NB4 (cell line): ENCODE results near the gene CIDEC.

Experiments
- POLR2A ChIP-seq: IDR thresholded peaks from 2 replicates; pipeline ENCODE4 v1.6.1; 2011; ENCODE audit warnings: mild to moderate bottlenecking; ENCODE audit not compliant: insufficient read length; ENCODE audit errors: extremely low read depth
- TF ChIP-seq, protein P1 (sequence below): IDR thresholded peaks from one replicate; pipeline ENCODE4 v1.5.1; 2012; ENCODE audit warnings: low read depth, low read length
- TF ChIP-seq, protein P2 (sequence below): IDR thresholded peaks from 2 replicates; pipeline ENCODE4 v1.6.1; 2011; ENCODE audit warnings: low read depth, low read length

DNA sequence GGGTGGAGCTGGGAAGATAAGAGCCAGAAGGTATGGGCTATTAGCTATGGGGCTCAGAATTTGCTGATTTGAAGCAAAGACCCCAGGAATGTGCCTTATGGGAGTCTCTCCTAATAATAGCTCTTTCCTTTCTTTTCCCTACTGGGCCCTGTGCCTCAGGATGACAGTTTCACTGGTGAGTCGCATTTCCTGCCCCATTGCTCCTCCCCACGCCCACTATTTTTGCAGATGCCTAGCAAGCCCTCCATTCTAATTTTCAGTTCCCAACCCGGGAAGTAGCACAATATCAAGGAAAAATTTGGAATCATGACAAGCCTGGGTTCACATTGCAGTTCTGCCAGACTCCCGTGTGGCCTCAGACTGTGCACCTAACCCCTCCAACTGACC, 23.2 kb upstream of the CIDEC start:
- TF ChIP-seq, protein P1, sequence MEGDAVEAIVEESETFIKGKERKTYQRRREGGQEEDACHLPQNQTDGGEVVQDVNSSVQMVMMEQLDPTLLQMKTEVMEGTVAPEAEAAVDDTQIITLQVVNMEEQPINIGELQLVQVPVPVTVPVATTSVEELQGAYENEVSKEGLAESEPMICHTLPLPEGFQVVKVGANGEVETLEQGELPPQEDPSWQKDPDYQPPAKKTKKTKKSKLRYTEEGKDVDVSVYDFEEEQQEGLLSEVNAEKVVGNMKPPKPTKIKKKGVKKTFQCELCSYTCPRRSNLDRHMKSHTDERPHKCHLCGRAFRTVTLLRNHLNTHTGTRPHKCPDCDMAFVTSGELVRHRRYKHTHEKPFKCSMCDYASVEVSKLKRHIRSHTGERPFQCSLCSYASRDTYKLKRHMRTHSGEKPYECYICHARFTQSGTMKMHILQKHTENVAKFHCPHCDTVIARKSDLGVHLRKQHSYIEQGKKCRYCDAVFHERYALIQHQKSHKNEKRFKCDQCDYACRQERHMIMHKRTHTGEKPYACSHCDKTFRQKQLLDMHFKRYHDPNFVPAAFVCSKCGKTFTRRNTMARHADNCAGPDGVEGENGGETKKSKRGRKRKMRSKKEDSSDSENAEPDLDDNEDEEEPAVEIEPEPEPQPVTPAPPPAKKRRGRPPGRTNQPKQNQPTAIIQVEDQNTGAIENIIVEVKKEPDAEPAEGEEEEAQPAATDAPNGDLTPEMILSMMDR, result no peak
- TF ChIP-seq POLR2A, result no peak
- TF ChIP-seq, protein P2, sequence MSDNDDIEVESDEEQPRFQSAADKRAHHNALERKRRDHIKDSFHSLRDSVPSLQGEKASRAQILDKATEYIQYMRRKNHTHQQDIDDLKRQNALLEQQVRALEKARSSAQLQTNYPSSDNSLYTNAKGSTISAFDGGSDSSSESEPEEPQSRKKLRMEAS, result no peak
